ENCODE data around the gene SRMS.

The SRMS gene

DNA sequence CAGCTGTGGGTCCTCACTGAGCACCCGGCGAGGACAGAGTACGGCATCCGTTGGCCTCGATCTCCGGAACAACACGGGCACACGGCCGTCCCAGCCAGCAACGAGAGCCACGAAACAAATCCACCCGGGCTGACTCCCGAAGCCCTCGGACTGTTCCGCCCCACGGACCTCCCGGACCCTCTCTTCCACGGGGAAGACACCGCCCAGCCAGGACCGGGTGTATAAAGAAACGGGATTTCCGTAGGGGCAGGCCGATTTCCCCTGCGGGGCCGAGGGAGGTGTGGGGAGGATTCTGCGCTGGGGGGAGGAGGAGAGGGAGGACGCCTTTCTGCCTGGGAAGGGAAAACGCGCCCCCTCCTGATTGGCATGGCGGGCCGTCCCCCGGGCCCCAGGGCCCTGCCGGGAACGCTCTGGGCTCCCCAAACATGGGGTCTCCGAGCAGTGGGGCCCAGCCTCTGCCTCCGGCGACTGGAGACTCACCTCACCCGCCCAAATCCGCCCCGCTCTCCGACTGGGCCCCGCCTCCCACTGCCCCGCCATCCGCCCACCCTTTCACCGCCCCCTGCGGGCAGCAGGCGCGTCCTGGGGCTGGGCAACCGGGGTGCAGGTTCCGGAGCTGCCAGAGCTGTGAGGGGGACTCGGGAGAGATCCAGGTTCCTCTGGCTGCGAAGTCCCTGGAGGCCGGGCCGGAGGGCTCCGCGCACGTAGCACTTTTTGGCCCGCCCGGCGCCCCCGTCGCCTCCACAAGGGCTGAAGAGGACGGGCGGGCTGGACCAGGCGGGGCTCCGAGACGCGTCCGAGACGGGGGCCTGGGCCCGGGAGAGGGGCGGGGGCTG is 27.7 kb downstream of the SRMS start:
- DNase-seq = no peak
- Histone ChIP-seq H3K9ac (ENCODE audit: low read length) (peak overlapping the region; percentile 42; the same call in 1 of the 2 replicates), H3F3A (ENCODE audit: insufficient read depth, low read length) (peaks cover 2% of the 10 kb centered on the region; the same call in 1 of the 2 replicates), H3K27ac (ENCODE audit: low read length) (no peak overlapping the region), H3K36me3 (replicated peaks; ENCODE audit: insufficient read depth, low read length) (no peaks in the 10 kb centered on the region), H3K9me2 (replicated peaks; ENCODE audit: insufficient read depth, low read length) (no peaks in the 10 kb centered on the region), H2AFZ (ENCODE audit: low read length) (peak overlapping the region; percentile 96), H3K4me1 (ENCODE audit: low read length) (0 out of 2 replicates have a peak, but pooled peaks cover 4% of the 10 kb centered on the region), H4K20me1 (ENCODE audit: insufficient read depth, low read length) (no peaks in the 10 kb centered on the region), H3K4me3 (ENCODE audit: low read length) (peak overlapping the region; percentile 84), H3K9me3 (replicated peaks; ENCODE audit: insufficient read depth, low read length) (no peaks in the 10 kb centered on the region), H3K4me2 (ENCODE audit: low read depth, low read length) (peak overlapping the region; percentile 89), H3K79me2 (ENCODE audit: low read length) (peaks cover 15% of the 10 kb centered on the region), H3K27me3 (replicated peaks; ENCODE audit: insufficient read depth, low read length) (peaks cover 43% of the 10 kb centered on the region)
- TF ChIP-seq, protein P1, sequence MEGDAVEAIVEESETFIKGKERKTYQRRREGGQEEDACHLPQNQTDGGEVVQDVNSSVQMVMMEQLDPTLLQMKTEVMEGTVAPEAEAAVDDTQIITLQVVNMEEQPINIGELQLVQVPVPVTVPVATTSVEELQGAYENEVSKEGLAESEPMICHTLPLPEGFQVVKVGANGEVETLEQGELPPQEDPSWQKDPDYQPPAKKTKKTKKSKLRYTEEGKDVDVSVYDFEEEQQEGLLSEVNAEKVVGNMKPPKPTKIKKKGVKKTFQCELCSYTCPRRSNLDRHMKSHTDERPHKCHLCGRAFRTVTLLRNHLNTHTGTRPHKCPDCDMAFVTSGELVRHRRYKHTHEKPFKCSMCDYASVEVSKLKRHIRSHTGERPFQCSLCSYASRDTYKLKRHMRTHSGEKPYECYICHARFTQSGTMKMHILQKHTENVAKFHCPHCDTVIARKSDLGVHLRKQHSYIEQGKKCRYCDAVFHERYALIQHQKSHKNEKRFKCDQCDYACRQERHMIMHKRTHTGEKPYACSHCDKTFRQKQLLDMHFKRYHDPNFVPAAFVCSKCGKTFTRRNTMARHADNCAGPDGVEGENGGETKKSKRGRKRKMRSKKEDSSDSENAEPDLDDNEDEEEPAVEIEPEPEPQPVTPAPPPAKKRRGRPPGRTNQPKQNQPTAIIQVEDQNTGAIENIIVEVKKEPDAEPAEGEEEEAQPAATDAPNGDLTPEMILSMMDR (IDR thresholded peaks at IDR 0.05; ENCODE audit: low read length) = peak; percentile 22; the same call in 1 of the 2 replicates
- no peak for TF ChIP-seq EZH2 (optimal IDR thresholded peaks at IDR 0.05; ENCODE audit: low read depth, low read length)

DNA sequence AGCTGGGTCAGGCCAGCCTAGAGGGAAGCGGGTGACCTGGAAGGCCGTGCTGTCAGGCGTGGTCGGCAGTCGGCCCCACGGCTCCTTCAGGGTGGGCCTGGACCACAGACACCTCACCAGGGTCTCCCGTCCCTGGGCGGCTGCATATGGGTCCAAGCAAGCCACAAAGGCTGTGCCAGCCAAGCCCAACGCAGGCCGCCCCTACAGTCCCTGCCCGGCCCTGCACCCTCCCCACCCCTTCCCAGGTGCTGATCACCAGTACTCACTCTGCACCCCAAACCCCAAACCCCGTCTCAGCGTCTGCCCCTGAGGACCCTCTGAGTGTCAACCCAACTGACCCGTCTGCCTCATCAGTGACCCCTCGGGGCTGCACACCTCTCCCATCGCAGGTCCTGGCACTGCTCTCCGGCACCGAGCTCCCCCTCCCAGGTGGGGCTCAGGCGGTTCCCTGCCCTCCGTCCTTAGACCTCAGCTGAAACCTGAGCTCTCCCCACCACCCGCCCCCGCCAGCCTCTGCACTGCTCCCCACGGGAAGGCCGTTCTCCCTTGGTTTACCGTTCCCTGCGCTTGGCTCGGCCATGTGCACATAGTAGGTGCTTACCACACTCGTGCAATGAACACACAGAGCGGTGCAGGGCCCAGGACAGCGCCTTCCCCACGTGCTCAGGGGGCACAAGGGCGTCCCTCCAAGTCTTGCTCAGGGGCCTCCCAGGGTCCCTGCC is 28.4 kb downstream of the SRMS start:
- Histone ChIP-seq H3K27ac (ENCODE audit: low read length) (no peak overlapping the region), H3K79me2 (ENCODE audit: low read length) (peaks cover 15% of the 10 kb centered on the region), H3K27me3 (replicated peaks; ENCODE audit: insufficient read depth, low read length) (peaks cover 50% of the 10 kb centered on the region), H3K4me1 (ENCODE audit: low read length) (0 out of 2 replicates have a peak, but pooled peaks cover 4% of the 10 kb centered on the region), H2AFZ (ENCODE audit: low read length) (no peak overlapping the region), H3K9me2 (replicated peaks; ENCODE audit: insufficient read depth, low read length) (no peaks in the 10 kb centered on the region), H3F3A (ENCODE audit: insufficient read depth, low read length) (no peaks in the 10 kb centered on the region), H3K9me3 (replicated peaks; ENCODE audit: insufficient read depth, low read length) (0 out of 2 replicates have a peak, but pooled peaks cover 2% of the 10 kb centered on the region), H3K36me3 (replicated peaks; ENCODE audit: insufficient read depth, low read length) (no peaks in the 10 kb centered on the region), H3K4me3 (ENCODE audit: low read length) (no peak overlapping the region), H3K4me2 (ENCODE audit: low read depth, low read length) (no peak overlapping the region; the same call in 1 of the 2 replicates), H4K20me1 (ENCODE audit: insufficient read depth, low read length) (no peaks in the 10 kb centered on the region), H3K9ac (ENCODE audit: low read length) (no peak overlapping the region)
- TF ChIP-seq EZH2phosphoT487 (IDR thresholded peaks at IDR 0.05; ENCODE audit: low read length) (no peak), EZH2 (optimal IDR thresholded peaks at IDR 0.05; ENCODE audit: low read depth, low read length) (no peak)
- TF ChIP-seq, protein P1 (IDR thresholded peaks at IDR 0.05; ENCODE audit: low read length) = no peak
- DNase-seq = no peak

DNA sequence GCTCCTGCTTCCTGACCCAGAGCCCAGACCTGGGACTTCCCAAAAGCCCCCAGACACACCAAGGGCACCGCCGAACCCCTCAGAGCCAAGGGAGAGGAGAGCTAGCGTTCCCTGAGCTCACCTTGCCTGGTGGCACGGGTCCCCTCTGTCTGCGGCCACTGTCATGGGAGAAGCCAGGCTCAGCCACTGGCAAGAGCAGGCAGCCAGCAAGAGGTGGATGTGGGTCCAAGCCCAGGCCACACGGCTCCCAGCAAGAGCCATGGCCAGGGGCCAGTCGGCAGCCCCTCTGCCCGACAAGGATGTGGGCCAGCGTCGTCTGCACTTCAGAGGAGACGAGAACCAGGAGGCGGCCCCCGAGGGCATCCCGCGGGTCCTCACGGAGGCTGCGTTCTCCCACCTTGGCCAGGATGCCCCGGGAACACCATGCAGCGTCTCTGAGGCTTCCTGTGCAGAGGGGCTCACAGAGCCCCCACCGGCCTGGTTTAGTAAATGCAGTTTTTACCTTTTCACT is 29.1 kb downstream of the SRMS start:
- Histone ChIP-seq H3K36me3 (replicated peaks; ENCODE audit: insufficient read depth, low read length) (no peaks in the 10 kb centered on the region), H3K9me2 (replicated peaks; ENCODE audit: insufficient read depth, low read length) (no peaks in the 10 kb centered on the region), H3F3A (ENCODE audit: insufficient read depth, low read length) (no peaks in the 10 kb centered on the region), H3K4me2 (ENCODE audit: low read depth, low read length) (no peak overlapping the region), H2AFZ (ENCODE audit: low read length) (no peak overlapping the region), H3K27me3 (replicated peaks; ENCODE audit: insufficient read depth, low read length) (peaks cover 57% of the 10 kb centered on the region), H3K4me1 (ENCODE audit: low read length) (0 out of 2 replicates have a peak, but pooled peaks cover 4% of the 10 kb centered on the region), H4K20me1 (ENCODE audit: insufficient read depth, low read length) (no peaks in the 10 kb centered on the region), H3K4me3 (ENCODE audit: low read length) (no peak overlapping the region), H3K79me2 (ENCODE audit: low read length) (peaks cover 15% of the 10 kb centered on the region), H3K27ac (ENCODE audit: low read length) (no peak overlapping the region), H3K9ac (ENCODE audit: low read length) (no peak overlapping the region), H3K9me3 (replicated peaks; ENCODE audit: insufficient read depth, low read length) (0 out of 2 replicates have a peak, but pooled peaks cover 2% of the 10 kb centered on the region)
- no peak for DNase-seq
- TF ChIP-seq, protein P1 (IDR thresholded peaks at IDR 0.05; ENCODE audit: low read length) = no peak
- TF ChIP-seq EZH2 (optimal IDR thresholded peaks at IDR 0.05; ENCODE audit: low read depth, low read length) = no peak
- TF ChIP-seq EZH2phosphoT487 (IDR thresholded peaks at IDR 0.05; ENCODE audit: low read length) = no peak

Data from MM.1S (cell line).